ENCODE data around the gene TTC13.

GRCh38 chr1:230867101-230867902 is 111.4 kb downstream of the TTC13 start:
- TF ChIP-seq POLR2A (IDR thresholded peaks at IDR 0.05) (no peak), POLR2AphosphoS5 (IDR thresholded peaks at IDR 0.05) (no peak)
- TF ChIP-seq, protein P1, sequence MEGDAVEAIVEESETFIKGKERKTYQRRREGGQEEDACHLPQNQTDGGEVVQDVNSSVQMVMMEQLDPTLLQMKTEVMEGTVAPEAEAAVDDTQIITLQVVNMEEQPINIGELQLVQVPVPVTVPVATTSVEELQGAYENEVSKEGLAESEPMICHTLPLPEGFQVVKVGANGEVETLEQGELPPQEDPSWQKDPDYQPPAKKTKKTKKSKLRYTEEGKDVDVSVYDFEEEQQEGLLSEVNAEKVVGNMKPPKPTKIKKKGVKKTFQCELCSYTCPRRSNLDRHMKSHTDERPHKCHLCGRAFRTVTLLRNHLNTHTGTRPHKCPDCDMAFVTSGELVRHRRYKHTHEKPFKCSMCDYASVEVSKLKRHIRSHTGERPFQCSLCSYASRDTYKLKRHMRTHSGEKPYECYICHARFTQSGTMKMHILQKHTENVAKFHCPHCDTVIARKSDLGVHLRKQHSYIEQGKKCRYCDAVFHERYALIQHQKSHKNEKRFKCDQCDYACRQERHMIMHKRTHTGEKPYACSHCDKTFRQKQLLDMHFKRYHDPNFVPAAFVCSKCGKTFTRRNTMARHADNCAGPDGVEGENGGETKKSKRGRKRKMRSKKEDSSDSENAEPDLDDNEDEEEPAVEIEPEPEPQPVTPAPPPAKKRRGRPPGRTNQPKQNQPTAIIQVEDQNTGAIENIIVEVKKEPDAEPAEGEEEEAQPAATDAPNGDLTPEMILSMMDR (IDR thresholded peaks at IDR 0.05 in 8 of 11, conservative IDR thresholded peaks at IDR 0.05 in 3 of 11), result no peak

Measured in spleen (tissue), 7 donors.